ENCODE data around the gene MXI1. TPM values are rescaled to one million over a fixed set of nuclear protein-coding genes. Genes with fewer than 3 reads are reported as not detected.

The MXI1 gene
- total RNA-seq, 2 experiments from 2014 or later, result 24.4 to 27.5 TPM

DNA sequence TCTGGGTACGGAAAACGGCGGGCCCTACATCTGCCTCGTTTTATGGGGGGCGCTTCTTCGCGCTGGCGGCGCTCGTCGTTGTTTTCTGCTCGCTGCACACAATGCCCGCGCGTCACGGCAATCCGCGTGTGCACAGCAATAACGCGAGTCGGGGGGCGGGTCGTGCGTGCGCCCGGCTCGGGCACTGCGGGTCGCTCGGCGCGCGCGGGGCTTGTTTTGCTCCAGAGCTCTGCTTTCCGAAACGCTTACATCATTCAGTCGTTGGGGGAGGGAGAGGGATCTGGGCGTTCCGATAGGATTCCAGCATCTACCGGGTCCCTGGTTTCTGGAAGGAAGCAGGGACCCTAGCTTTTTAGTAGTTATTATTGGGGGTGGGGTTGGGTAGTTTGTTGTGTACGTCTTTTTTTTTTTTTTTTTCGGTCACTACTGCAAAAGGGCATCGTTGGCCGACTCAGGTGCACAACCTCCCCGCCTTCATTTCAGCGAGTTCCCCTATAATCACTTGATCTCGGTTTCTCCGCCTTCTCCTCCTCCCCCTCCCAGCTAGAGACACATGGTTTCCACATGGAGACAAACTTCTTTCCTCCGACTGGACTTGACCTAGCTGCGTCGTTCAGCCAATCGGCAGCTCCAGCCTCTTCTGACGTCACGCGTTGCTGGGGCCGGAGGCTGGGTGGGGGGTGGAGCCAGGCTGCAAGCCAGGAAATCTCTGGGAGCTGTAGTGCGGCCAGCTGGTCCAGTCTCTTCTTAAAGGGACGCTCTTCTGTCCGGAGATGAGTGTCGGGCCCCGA is 3.5 kb downstream of the MXI1 start:
- intact Hi-C loops (cut with micrococcal nuclease), result loop anchor here (1.0 to 5.0 kb wide), 8 partner anchors 10 to 651 kb away; partner anchors contain the start of genes SMC3 and XPNPEP1
- H3K36me3 Mint-ChIP-seq (ENCODE audit: low read depth), result peaks cover 2% of the 10 kb centered on the region
- peak overlapping the region; percentile 97 for H3K27ac Mint-ChIP-seq
- H3K9me3 Mint-ChIP-seq, result no peaks in the 10 kb centered on the region
- peaks cover 3% of the 10 kb centered on the region for H3K27me3 Mint-ChIP-seq (ENCODE audit: low read depth)
- DNase-seq, result peak; percentile 97
- H3K4me3 Mint-ChIP-seq, result peak overlapping the region; percentile 96
- H3K4me1 Mint-ChIP-seq (ENCODE audit: low read depth), result peaks cover 50% of the 10 kb centered on the region
- CTCF ChIA-PET, result interaction anchor here (0.6 to 11.0 kb wide), 8 partner anchors 11 to 322 kb away, joined by 3 to 181 read pairs (median 7); no protein-coding TSS in a partner anchor

DNA sequence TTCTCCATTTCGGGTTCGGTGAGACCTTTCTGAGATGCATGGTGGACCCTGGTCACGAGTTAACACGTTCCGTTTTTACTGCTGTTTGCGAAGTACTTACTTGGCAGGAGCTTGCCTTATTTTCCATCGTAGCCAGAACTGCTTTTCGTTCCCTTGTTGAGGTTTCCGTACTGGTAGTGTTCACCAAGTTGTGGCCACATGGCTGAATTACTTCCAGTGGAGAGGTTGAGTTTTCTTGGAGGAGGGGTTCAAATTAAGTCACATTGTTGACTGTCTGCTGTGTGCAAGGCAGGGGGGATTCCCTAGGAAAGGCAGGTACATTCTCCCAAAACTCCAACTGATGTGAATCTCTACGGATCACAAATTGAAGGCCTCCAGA is 4.0 kb downstream of the MXI1 start:
- Mint-ChIP-seq H3K27me3 (ENCODE audit: low read depth) (no peaks in the 10 kb centered on the region), H3K27ac (peak overlapping the region; percentile 97), H3K4me3 (peak overlapping the region; percentile 96), H3K9me3 (no peaks in the 10 kb centered on the region), H3K4me1 (ENCODE audit: low read depth) (peaks cover 50% of the 10 kb centered on the region), H3K36me3 (ENCODE audit: low read depth) (peaks cover 2% of the 10 kb centered on the region)
- no peak for DNase-seq
- CTCF ChIA-PET, result interaction anchor here (0.6 to 11.0 kb wide), 5 partner anchors 11 to 284 kb away, joined by 3 to 181 read pairs (median 5); no protein-coding TSS in a partner anchor
- intact Hi-C loops (cut with micrococcal nuclease), result loop anchor here (1.0 to 5.0 kb wide), 8 partner anchors 10 to 651 kb away; partner anchors contain the start of genes SMC3 and XPNPEP1

DNA sequence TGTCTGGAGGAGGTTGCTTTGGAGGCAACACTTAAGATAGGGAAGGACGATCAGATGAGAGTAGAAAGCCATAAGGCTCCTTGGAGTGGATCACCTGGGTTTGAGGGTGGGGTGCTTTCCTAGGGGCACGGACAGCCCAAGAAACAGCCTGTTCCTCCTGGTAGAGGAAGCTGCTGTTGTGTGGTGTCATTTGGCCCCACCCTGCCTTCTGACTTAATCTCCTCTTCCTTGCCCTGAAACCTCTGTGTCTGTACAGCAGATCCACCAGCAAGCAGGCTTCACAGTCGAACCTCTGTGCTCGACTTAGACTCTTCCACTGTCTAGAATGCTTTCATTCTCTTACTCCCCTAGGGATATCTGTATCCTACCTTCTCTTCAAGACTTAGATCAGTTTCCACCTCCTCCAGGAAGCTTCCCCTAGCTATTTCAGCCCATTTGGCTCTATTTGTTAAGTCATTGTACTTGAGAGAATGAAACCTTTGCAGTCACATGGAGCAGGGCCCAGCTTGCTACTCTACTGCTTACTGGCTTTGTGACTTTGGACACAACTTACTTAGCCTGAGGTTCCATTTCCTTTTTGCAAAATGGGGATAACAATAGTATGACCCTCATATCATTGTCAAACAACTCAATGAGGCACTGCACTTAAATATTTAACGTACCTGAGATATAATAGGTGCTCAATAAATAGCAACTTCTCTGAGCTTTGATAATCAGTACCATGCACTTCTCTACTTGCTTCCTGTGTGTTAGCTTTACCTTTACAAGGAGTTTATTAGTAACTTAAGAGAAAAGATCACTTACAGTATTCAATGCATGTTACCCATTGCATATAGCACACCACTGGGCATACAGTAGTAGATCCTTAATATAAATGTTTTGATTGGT is 5.0 kb downstream of the MXI1 start:
- Mint-ChIP-seq H3K4me3 (peak overlapping the region; percentile 96), H3K9me3 (no peaks in the 10 kb centered on the region), H3K36me3 (ENCODE audit: low read depth) (peaks cover 2% of the 10 kb centered on the region), H3K4me1 (ENCODE audit: low read depth) (peaks cover 41% of the 10 kb centered on the region), H3K27ac (peak overlapping the region; percentile 97), H3K27me3 (ENCODE audit: low read depth) (no peaks in the 10 kb centered on the region)
- intact Hi-C loops (cut with micrococcal nuclease), result loop anchor here (1.0 to 5.0 kb wide), 3 partner anchors 297 to 650 kb away; partner anchors contain the start of gene SMC3
- CTCF ChIA-PET, result interaction anchor here (0.7 to 11.0 kb wide), 5 partner anchors 10 to 74 kb away, joined by 4 to 181 read pairs (median 7); no protein-coding TSS in a partner anchor
- peak; percentile 73 for DNase-seq

DNA sequence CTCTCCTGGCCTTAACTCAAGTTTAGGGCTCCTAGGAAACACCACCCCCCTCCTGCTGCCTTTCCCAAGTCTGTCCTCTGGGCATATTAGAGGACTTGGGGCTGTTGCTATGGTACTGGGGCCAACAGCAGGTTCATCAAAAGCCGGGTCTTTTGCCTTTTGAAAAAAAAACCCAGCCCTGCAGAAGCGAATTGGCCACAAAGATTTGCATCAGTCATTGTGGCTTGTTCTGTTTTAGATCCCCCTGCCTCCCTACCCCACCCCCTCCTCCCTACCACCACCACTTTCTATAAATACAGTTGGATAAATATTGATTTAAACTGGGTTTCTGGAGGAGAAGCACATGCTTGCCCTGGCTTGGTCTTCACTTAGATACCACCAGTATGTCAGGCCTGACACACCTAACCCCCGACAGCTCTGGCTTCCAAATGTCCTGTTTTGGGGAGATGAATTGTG is 7.0 kb downstream of the MXI1 start:
- H3K27ac Mint-ChIP-seq, result no peak overlapping the region
- H3K27me3 Mint-ChIP-seq (ENCODE audit: low read depth), result no peaks in the 10 kb centered on the region
- no peaks in the 10 kb centered on the region for H3K9me3 Mint-ChIP-seq
- H3K4me3 Mint-ChIP-seq, result no peak overlapping the region
- CTCF ChIA-PET, result interaction anchor here (0.7 to 11.0 kb wide), 2 partner anchors 8 to 69 kb away, joined by 3 to 181 read pairs; no protein-coding TSS in a partner anchor
- DNase-seq, result peak; percentile 24
- intact Hi-C loops (cut with micrococcal nuclease), result loop anchor here (5.0 kb wide), 2 partner anchors 353 to 648 kb away; partner anchors contain the start of gene SMC3
- peaks cover 2% of the 10 kb centered on the region for H3K36me3 Mint-ChIP-seq (ENCODE audit: low read depth)
- H3K4me1 Mint-ChIP-seq (ENCODE audit: low read depth), result peaks cover 43% of the 10 kb centered on the region

DNA sequence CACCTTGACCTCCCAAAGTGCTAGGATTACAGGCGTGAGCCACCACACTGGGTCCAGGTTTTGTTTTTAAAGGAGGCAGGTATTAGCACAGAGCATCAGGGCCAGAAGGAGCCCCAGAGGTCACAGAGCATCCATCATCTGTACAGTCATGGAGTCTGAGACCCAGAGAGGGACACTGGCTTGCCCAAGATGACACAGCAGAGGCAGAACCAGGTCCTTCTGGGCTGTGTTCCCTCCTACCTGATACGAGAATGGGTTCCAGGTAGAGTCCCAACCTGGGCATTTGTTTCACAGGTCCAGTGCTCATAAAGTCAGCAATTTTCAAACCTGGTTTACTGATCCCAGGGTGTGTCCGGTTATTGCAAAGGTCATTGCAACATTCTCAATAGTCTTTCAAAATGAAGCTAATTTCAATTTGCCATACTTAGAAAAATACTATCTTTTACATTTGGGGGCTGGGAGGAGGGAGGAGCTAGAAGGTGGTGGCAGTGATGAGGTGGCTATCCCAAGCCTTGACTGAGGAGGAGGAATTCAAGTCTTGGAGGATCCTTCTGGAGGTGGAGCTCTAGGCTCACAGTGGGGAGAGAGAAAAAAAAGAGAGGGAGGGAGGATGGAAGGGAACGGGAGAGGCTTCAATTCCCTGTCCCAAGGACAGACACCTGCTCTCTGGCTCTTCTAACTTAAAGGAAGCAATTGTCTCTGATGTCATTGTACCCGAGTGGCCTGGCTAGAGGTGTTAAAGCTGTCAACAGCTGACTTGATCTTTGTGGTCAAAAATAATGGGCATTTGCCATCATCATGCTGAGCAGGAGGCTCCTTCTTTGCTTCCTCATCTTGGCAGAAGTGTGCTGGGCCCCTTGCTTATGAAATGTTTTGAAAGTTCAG is 8.1 kb downstream of the MXI1 start:
- no peaks in the 10 kb centered on the region for H3K27me3 Mint-ChIP-seq (ENCODE audit: low read depth)
- no peak overlapping the region for H3K27ac Mint-ChIP-seq
- H3K4me1 Mint-ChIP-seq (ENCODE audit: low read depth), result peaks cover 48% of the 10 kb centered on the region
- intact Hi-C loops (cut with micrococcal nuclease), result no loop called here
- H3K36me3 Mint-ChIP-seq (ENCODE audit: low read depth), result peaks cover 1% of the 10 kb centered on the region
- no peak overlapping the region for H3K4me3 Mint-ChIP-seq
- DNase-seq, result no peak
- CTCF ChIA-PET, result no interaction called here
- H3K9me3 Mint-ChIP-seq, result no peaks in the 10 kb centered on the region

DNA sequence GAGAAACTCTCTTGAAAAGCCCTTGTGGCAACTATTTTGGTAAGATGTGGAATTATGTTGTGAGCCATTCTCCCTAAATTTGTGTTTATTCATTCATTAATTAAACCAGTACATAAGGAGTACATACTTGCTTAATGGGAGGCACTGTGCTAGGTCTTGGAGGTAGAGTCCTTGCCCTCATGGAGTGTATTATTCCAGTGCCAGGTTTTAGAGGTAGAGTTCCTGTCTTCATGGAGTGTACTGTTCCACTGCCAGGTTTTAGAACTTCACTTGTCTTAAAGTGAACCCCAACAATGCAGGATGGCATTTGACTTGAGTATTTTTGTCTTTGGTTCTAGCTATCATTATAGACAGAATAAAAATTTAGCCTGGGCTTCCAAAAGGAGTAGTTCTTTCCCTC is 8.8 kb downstream of the MXI1 start:
- Mint-ChIP-seq H3K9me3 (no peaks in the 10 kb centered on the region), H3K27me3 (ENCODE audit: low read depth) (no peaks in the 10 kb centered on the region), H3K27ac (no peak overlapping the region), H3K4me3 (no peak overlapping the region), H3K4me1 (ENCODE audit: low read depth) (peaks cover 54% of the 10 kb centered on the region), H3K36me3 (ENCODE audit: low read depth) (no peaks in the 10 kb centered on the region)
- DNase-seq, result no peak
- CTCF ChIA-PET, result no interaction called here
- intact Hi-C loops (cut with micrococcal nuclease), result no loop called here

DNA sequence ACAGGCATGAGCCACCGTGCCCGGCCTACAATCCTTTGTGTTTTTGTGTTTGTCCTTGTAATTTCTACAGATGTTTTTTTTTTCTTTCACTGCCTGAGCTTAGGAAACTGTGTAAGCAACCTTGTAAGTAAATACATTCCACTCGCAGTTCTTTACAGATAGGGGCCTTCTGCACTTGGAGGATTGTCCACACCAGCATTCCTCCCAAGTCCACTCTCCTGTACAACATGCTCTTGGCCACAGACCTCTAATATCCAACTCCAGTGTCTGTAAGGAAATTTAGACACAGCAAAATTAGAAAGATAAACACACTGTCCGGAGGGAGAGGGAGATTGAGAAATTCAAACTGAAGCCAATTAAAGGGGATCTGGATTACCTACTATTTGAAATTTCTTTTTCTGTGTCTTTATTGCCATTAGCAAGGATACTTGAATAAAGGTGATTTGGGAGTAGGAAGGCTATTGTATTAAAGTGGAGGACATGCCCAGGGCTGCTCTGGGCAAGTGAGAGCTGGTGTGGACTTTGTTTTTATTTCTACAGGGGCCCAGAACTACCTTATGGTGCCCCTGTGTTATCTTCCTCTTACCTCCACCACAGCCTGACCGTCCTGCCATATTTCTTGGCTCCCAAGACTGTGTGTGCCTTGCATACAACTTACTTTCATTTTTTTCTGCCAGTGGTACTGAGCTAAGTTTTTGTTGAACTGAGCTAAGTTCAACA is 9.7 kb downstream of the MXI1 start:
- intact Hi-C loops (cut with micrococcal nuclease), result no loop called here
- Mint-ChIP-seq H3K36me3 (ENCODE audit: low read depth) (no peaks in the 10 kb centered on the region), H3K4me3 (no peak overlapping the region), H3K4me1 (ENCODE audit: low read depth) (peaks cover 55% of the 10 kb centered on the region), H3K9me3 (no peaks in the 10 kb centered on the region), H3K27ac (no peak overlapping the region), H3K27me3 (ENCODE audit: low read depth) (no peaks in the 10 kb centered on the region)
- CTCF ChIA-PET, result interaction anchor here (1.6 to 9.9 kb wide), 2 partner anchors 8 to 79 kb away, joined by 4 to 181 read pairs; partner anchors contain the start of gene MXI1
- DNase-seq, result no peak

DNA sequence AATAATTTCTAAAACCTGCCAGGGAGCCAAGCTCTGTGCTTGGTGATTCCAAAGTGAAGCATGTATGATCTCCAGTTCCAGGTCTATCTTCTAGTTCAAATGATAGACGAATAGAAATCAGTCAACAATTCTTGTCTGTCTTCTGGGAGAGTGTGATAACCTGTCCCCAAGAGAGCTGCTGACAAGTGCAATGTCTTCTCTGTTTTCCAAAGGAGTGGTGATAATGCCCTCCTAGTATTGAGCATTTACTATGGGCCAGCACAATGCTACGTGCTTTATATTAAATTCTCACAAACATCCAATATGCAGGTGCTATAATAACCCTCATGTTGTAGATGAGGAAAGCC is 10.2 kb downstream of the MXI1 start:
- Mint-ChIP-seq H3K27ac (no peak overlapping the region), H3K4me3 (no peak overlapping the region), H3K9me3 (no peaks in the 10 kb centered on the region), H3K4me1 (ENCODE audit: low read depth) (peaks cover 55% of the 10 kb centered on the region), H3K36me3 (ENCODE audit: low read depth) (no peaks in the 10 kb centered on the region), H3K27me3 (ENCODE audit: low read depth) (no peaks in the 10 kb centered on the region)
- CTCF ChIA-PET, result interaction anchor here (1.6 to 9.9 kb wide), 2 partner anchors 9 to 80 kb away, joined by 4 to 181 read pairs; partner anchors contain the start of gene MXI1
- no peak for DNase-seq
- intact Hi-C loops (cut with micrococcal nuclease), result no loop called here

DNA sequence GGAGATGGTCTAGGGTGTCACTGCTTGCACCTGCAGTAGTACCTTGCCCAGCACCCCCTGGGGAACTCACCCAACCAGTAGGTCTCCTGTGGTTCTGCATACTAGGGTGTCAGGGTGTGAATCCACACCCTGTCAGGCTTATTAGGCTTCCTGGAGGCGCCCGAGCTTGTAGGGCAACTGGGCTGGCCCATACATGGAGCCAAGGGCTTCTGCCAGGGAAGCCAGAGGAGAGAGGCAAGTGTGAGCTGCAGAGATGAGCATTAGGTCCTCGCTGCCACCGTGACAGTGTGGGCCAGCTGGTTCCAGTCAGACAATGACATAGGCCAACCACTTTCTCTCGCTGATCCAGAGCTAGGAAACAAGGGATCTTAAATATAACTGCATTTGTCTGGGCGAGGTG is 11.2 kb downstream of the MXI1 start:
- intact Hi-C loops (cut with micrococcal nuclease), result no loop called here
- H3K9me3 Mint-ChIP-seq, result no peaks in the 10 kb centered on the region
- peaks cover 51% of the 10 kb centered on the region for H3K4me1 Mint-ChIP-seq (ENCODE audit: low read depth)
- no peaks in the 10 kb centered on the region for H3K27me3 Mint-ChIP-seq (ENCODE audit: low read depth)
- no peak overlapping the region for H3K4me3 Mint-ChIP-seq
- CTCF ChIA-PET, result interaction anchor here (9.9 kb wide), 1 partner anchor 10 kb away, joined by 181 read pairs; the partner anchor contains the start of gene MXI1
- peak; percentile 38 for DNase-seq
- H3K27ac Mint-ChIP-seq, result no peak overlapping the region
- no peaks in the 10 kb centered on the region for H3K36me3 Mint-ChIP-seq (ENCODE audit: low read depth)

DNA sequence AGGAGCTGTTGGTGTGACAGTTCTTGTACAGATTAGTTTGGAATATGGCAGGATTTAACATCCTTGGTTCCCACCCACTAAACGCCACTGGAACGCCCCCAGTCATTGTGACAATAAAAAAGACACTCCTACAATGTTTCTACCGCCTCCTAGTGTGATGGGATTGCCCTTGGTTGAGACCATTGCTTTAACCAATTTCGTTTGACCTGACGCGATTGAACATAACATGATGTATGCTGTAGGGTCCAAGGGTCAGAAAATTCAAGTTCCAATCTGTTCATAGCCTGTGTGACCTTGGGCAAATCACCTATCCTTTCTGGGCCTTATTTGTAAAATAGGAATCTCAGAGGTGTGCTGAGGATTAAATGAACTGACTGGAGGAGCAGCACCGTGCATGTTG is 12.5 kb downstream of the MXI1 start:
- Mint-ChIP-seq H3K9me3 (no peaks in the 10 kb centered on the region), H3K4me1 (ENCODE audit: low read depth) (peaks cover 51% of the 10 kb centered on the region), H3K27me3 (ENCODE audit: low read depth) (no peaks in the 10 kb centered on the region), H3K27ac (no peak overlapping the region), H3K36me3 (ENCODE audit: low read depth) (no peaks in the 10 kb centered on the region), H3K4me3 (no peak overlapping the region)
- no peak for DNase-seq
- CTCF ChIA-PET, result interaction anchor here (1.3 to 9.9 kb wide), 5 partner anchors 11 to 85 kb away, joined by 3 to 181 read pairs (median 6); partner anchors contain the start of gene MXI1
- intact Hi-C loops (cut with micrococcal nuclease), result loop anchor here (10.0 kb wide), 1 partner anchor 335 kb away; no protein-coding TSS in a partner anchor

DNA sequence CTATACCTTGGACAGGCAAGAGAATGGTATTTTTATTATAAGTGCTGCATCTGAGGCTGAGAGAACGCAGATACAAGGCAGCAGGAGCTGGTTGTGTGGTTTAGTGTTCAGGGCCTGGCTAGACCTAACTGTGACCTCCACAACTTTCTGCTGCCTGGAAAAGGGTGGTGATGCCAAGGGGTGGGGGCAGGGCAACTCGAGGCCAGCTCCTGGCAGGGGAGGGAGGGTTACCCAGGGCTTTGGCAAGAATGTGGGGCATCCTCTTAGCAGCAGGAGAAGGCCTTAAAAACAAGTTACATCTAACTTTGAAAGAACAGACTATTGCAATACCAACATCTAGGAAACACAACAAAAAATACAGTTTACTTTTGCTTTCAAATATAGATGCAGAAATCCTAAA is 13.0 kb downstream of the MXI1 start:
- no peaks in the 10 kb centered on the region for H3K36me3 Mint-ChIP-seq (ENCODE audit: low read depth)
- DNase-seq, result no peak
- H3K27ac Mint-ChIP-seq, result no peak overlapping the region
- no peaks in the 10 kb centered on the region for H3K27me3 Mint-ChIP-seq (ENCODE audit: low read depth)
- no peak overlapping the region for H3K4me3 Mint-ChIP-seq
- no peaks in the 10 kb centered on the region for H3K9me3 Mint-ChIP-seq
- CTCF ChIA-PET, result interaction anchor here (1.3 to 9.9 kb wide), 5 partner anchors 12 to 85 kb away, joined by 3 to 181 read pairs (median 6); partner anchors contain the start of gene MXI1
- intact Hi-C loops (cut with micrococcal nuclease), result loop anchor here (10.0 kb wide), 1 partner anchor 336 kb away; no protein-coding TSS in a partner anchor
- H3K4me1 Mint-ChIP-seq (ENCODE audit: low read depth), result peaks cover 54% of the 10 kb centered on the region
